ENCODE results near the gene ZNF516. TPM values are rescaled to one million over a fixed set of nuclear protein-coding genes. Genes with fewer than 3 reads are reported as not detected.

Gene ZNF516
- total RNA-seq, 1 experiment from 2014 or later: 25.5 TPM

DNA sequence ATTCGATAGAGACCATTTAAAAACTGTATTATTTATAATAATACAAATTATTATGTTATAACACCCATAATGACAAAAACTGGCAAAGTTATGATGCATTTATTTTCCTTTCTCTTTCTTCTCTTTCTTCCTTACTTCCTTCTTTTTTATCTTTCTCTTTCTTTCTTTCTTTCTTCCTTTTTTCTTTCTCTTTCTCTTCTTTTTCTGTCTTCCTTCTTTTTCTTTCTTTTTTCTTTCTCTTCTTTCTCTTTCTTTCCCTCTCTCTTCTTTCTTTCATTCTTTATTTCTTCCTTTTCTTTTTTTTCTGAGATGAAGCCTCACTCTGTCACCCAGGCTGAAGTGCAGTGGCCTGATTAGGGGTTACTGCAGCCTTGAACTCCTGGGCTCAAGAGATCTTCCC, 27.5 kb upstream of the ZNF516 start:
- TF ChIP-seq, protein P1, sequence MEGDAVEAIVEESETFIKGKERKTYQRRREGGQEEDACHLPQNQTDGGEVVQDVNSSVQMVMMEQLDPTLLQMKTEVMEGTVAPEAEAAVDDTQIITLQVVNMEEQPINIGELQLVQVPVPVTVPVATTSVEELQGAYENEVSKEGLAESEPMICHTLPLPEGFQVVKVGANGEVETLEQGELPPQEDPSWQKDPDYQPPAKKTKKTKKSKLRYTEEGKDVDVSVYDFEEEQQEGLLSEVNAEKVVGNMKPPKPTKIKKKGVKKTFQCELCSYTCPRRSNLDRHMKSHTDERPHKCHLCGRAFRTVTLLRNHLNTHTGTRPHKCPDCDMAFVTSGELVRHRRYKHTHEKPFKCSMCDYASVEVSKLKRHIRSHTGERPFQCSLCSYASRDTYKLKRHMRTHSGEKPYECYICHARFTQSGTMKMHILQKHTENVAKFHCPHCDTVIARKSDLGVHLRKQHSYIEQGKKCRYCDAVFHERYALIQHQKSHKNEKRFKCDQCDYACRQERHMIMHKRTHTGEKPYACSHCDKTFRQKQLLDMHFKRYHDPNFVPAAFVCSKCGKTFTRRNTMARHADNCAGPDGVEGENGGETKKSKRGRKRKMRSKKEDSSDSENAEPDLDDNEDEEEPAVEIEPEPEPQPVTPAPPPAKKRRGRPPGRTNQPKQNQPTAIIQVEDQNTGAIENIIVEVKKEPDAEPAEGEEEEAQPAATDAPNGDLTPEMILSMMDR (IDR thresholded peaks at IDR 0.05; ENCODE audit: insufficient read depth in 1 of 2, low read depth in 1 of 2, low read length in 1 of 2, severe bottlenecking in 1 of 2, unreplicated experiment in 1 of 2): no peak
- Mint-ChIP-seq H3K4me1 (ENCODE audit: low read depth, unreplicated experiment) (no peaks in the 10 kb centered on the region), H3K27me3 (ENCODE audit: insufficient read depth, unreplicated experiment) (no peaks in the 10 kb centered on the region), H3K9me3 (ENCODE audit: unreplicated experiment) (no peaks in the 10 kb centered on the region), H3K4me3 (ENCODE audit: unreplicated experiment) (no peak overlapping the region), H3K27ac (ENCODE audit: unreplicated experiment) (no peak overlapping the region), H3K36me3 (ENCODE audit: insufficient read depth, unreplicated experiment) (no peaks in the 10 kb centered on the region)
- H3K4me3 ChIP-seq (ENCODE audit: low read depth, low read length): no peak overlapping the region
- no peaks in the 10 kb centered on the region for H3K9me3 ChIP-seq
- H3K4me1 ChIP-seq: no peaks in the 10 kb centered on the region
- intact Hi-C loops (cut with micrococcal nuclease; ENCODE audit: unreplicated experiment): no loop called here
- POLR2A ChIA-PET: no interaction called here
- no peaks in the 10 kb centered on the region for H3K27me3 ChIP-seq (replicated peaks; ENCODE audit: control insufficient read depth, insufficient read depth, low read length)
- no peak for DNase-seq
- H3K36me3 ChIP-seq (ENCODE audit: control insufficient read depth, insufficient read depth, low read length): no peaks in the 10 kb centered on the region
- no TSS peak for BruUV-seq (replicated peaks)
- CTCF ChIA-PET: no interaction called here

DNA sequence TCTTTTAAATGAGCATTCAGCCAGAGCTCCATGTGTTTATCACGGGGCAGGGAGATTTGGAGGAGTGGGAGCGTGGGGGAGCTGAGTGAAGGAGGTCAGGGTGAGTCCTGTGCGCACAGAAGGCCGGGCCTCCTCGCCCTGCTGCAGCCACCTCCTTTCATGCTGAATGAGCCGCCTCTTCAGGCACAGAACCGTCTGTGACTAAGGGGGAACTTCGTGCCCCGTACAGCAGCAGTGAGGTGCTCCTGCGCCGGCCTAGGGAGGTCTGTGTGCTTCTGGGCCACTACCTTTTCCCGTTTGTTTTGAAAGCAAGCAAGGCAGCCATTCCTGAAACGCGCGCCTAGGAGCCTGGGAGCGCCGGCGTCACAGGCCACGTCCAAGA, 27.1 kb upstream of the ZNF516 start:
- TF ChIP-seq, protein P1 (IDR thresholded peaks at IDR 0.05; ENCODE audit: insufficient read depth in 1 of 2, low read depth in 1 of 2, low read length in 1 of 2, severe bottlenecking in 1 of 2, unreplicated experiment in 1 of 2): no peak
- H3K9me3 Mint-ChIP-seq (ENCODE audit: unreplicated experiment): no peaks in the 10 kb centered on the region
- no peaks in the 10 kb centered on the region for H3K27me3 Mint-ChIP-seq (ENCODE audit: insufficient read depth, unreplicated experiment)
- H3K36me3 Mint-ChIP-seq (ENCODE audit: insufficient read depth, unreplicated experiment): no peaks in the 10 kb centered on the region
- ChIA-PET CTCF (no interaction called here), POLR2A (no interaction called here)
- no peaks in the 10 kb centered on the region for H3K27me3 ChIP-seq (replicated peaks; ENCODE audit: control insufficient read depth, insufficient read depth, low read length)
- H3K27ac Mint-ChIP-seq (ENCODE audit: unreplicated experiment): no peak overlapping the region
- H3K4me3 Mint-ChIP-seq (ENCODE audit: unreplicated experiment): no peak overlapping the region
- intact Hi-C loops (cut with micrococcal nuclease; ENCODE audit: unreplicated experiment): no loop called here
- no peaks in the 10 kb centered on the region for H3K4me1 Mint-ChIP-seq (ENCODE audit: low read depth, unreplicated experiment)
- DNase-seq: no peak
- BruUV-seq (replicated peaks): no TSS peak
- no peaks in the 10 kb centered on the region for H3K36me3 ChIP-seq (ENCODE audit: control insufficient read depth, insufficient read depth, low read length)
- no peaks in the 10 kb centered on the region for H3K9me3 ChIP-seq
- no peak overlapping the region for H3K4me3 ChIP-seq (ENCODE audit: low read depth, low read length)
- no peaks in the 10 kb centered on the region for H3K4me1 ChIP-seq

DNA sequence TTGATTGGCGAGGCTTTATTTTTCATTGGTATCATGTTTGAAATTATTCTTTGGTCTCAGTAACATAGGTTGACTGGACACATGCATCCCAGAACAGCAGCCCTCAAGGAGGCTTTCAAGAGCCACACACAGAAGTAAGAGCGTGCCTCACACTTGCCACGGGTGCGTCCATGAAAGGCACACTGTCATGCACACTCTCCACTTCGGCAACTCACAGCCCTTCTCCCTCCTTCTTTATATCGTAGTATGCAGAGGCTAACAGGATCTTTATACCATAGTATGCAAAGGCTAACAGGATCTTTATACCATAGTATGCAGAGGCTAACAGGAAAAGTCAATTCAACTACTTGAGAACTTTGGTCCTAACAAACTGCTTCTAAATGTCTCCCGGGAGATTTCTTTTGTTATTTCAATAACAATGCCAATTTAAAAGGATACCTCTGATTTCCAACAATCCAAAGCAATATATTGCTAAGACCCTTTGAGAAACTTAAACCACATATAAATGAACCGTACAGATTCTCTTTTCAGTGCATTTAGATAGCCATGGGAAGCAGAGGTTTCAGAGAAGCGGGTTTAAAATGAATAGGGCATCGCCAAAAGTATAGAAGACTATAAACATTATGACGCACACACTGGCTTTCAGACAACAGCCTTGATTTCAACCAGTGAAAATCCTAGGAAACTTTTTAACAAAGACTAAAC, 26.5 kb upstream of the ZNF516 start:
- TF ChIP-seq, protein P1 (IDR thresholded peaks at IDR 0.05; ENCODE audit: insufficient read depth in 1 of 2, low read depth in 1 of 2, low read length in 1 of 2, severe bottlenecking in 1 of 2, unreplicated experiment in 1 of 2): no peak
- no peak overlapping the region for H3K27ac Mint-ChIP-seq (ENCODE audit: unreplicated experiment)
- intact Hi-C loops (cut with micrococcal nuclease; ENCODE audit: unreplicated experiment): no loop called here

More for the DNA sequence above, 26.5 kb upstream of the ZNF516 start:
- no TSS peak for BruUV-seq (replicated peaks)
- H3K9me3 ChIP-seq: no peaks in the 10 kb centered on the region
- H3K4me3 Mint-ChIP-seq (ENCODE audit: unreplicated experiment): no peak overlapping the region
- ChIA-PET POLR2A (no interaction called here), CTCF (no interaction called here)
- H3K4me1 Mint-ChIP-seq (ENCODE audit: low read depth, unreplicated experiment): no peaks in the 10 kb centered on the region
- DNase-seq: no peak
- H3K36me3 ChIP-seq (ENCODE audit: control insufficient read depth, insufficient read depth, low read length): no peaks in the 10 kb centered on the region
- H3K9me3 Mint-ChIP-seq (ENCODE audit: unreplicated experiment): no peaks in the 10 kb centered on the region
- H3K4me3 ChIP-seq (ENCODE audit: low read depth, low read length): no peak overlapping the region
- no peaks in the 10 kb centered on the region for H3K27me3 Mint-ChIP-seq (ENCODE audit: insufficient read depth, unreplicated experiment)
- H3K27me3 ChIP-seq (replicated peaks; ENCODE audit: control insufficient read depth, insufficient read depth, low read length): no peaks in the 10 kb centered on the region
- H3K4me1 ChIP-seq: no peaks in the 10 kb centered on the region
- no peaks in the 10 kb centered on the region for H3K36me3 Mint-ChIP-seq (ENCODE audit: insufficient read depth, unreplicated experiment)

Measured in Caco-2 (cell line).